Osteoblast (primary cell): ENCODE results near the gene RNF151. TPM values are rescaled to one million over a fixed set of nuclear protein-coding genes. Genes with fewer than 3 reads are reported as not detected.
A peak's percentile ranks its signal among the peaks of the same experiment; 100 is the strongest.

ENCODE experiments used
- DNase-seq: peaks from one replicate; pipeline ENCODE4 v3.0.0; 2011; ENCODE audit warnings: low spot score, mixed read lengths; ENCODE audit not compliant: insufficient read length; ENCODE audit errors: missing footprints
- H2AFZ ChIP-seq: 2 replicates; pipeline ENCODE4 v1.6.0; 2011; ENCODE audit warnings: mild to moderate bottlenecking, low read length
- H3K27ac ChIP-seq: 2 replicates; pipeline ENCODE4 v1.5.1; 2011; ENCODE audit warnings: mild to moderate bottlenecking, low read depth, low read length, moderate library complexity
- H3K27me3 ChIP-seq: 2 replicates; pipeline ENCODE4 v1.6.0; 2012; ENCODE audit warnings: mild to moderate bottlenecking, control low read depth, inconsistent platforms, low read length, moderate library complexity; ENCODE audit not compliant: insufficient read depth
- H3K36me3 ChIP-seq: 2 replicates; pipeline ENCODE4 v1.5.1; 2011; ENCODE audit warnings: mild to moderate bottlenecking, low read length, control low read depth, moderate library complexity; ENCODE audit not compliant: insufficient read depth
- H3K4me1 ChIP-seq: 2 replicates; pipeline ENCODE4 v1.5.1; 2011; ENCODE audit warnings: mild to moderate bottlenecking, low read length, control low read depth, moderate library complexity; ENCODE audit not compliant: insufficient read depth
- H3K4me2 ChIP-seq: 2 replicates; pipeline ENCODE4 v1.6.0; 2011; ENCODE audit warnings: mild to moderate bottlenecking, low read length; ENCODE audit not compliant: insufficient read depth
- H3K4me3 ChIP-seq: fragments of 200-600 bp; sonication (generic); 3 replicates; pipeline ENCODE4 v1.5.1; 2012; ENCODE audit warnings: mild to moderate bottlenecking, low read length, inconsistent platforms; ENCODE audit not compliant: insufficient read depth
- H3K79me2 ChIP-seq: 2 replicates; pipeline ENCODE4 v1.6.0; 2012; ENCODE audit warnings: mild to moderate bottlenecking, low read length, control low read depth, inconsistent platforms; ENCODE audit not compliant: insufficient read depth
- H3K9me3 ChIP-seq: 2 replicates; pipeline ENCODE4 v1.5.1; 2011; ENCODE audit warnings: low read depth, low read length, control low read depth
- H4K20me1 ChIP-seq: 2 replicates; pipeline ENCODE4 v1.6.0; 2012; ENCODE audit warnings: mild to moderate bottlenecking, low read length, control low read depth; ENCODE audit not compliant: insufficient read depth
- total RNA-seq: library from RNA; depleted of rRNA; stranded (reverse); fragments of >200 nt; gene quantifications from 2 replicates; pipeline ENCODE4 v1.2.3, GENCODE V29; 2012
- TF ChIP-seq, protein P1 (sequence below): IDR thresholded peaks from 2 replicates; pipeline ENCODE4 v1.5.1; 2011; ENCODE audit warnings: mild to moderate bottlenecking, low read depth, low read length, moderate library complexity; ENCODE audit errors: extremely low read depth

The RNF151 gene
- total RNA-seq, 1 donor: 0.36 TPM

- no peak overlapping the region for H3K4me2 ChIP-seq
- no peak for DNase-seq
- no peaks in the 10 kb centered on the region for H3K9me3 ChIP-seq
- no peak overlapping the region for H3K27ac ChIP-seq
- no peak overlapping the region for H3K4me3 ChIP-seq
- H3K27me3 ChIP-seq: peaks cover 68% of the 10 kb centered on the region
- H4K20me1 ChIP-seq: peaks cover 3% of the 10 kb centered on the region
- H3K4me1 ChIP-seq: no peaks in the 10 kb centered on the region
- H2AFZ ChIP-seq: no peak overlapping the region
- TF ChIP-seq, protein P1, sequence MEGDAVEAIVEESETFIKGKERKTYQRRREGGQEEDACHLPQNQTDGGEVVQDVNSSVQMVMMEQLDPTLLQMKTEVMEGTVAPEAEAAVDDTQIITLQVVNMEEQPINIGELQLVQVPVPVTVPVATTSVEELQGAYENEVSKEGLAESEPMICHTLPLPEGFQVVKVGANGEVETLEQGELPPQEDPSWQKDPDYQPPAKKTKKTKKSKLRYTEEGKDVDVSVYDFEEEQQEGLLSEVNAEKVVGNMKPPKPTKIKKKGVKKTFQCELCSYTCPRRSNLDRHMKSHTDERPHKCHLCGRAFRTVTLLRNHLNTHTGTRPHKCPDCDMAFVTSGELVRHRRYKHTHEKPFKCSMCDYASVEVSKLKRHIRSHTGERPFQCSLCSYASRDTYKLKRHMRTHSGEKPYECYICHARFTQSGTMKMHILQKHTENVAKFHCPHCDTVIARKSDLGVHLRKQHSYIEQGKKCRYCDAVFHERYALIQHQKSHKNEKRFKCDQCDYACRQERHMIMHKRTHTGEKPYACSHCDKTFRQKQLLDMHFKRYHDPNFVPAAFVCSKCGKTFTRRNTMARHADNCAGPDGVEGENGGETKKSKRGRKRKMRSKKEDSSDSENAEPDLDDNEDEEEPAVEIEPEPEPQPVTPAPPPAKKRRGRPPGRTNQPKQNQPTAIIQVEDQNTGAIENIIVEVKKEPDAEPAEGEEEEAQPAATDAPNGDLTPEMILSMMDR: no peak
- no peaks in the 10 kb centered on the region for H3K79me2 ChIP-seq
- H3K36me3 ChIP-seq: no peaks in the 10 kb centered on the region
These were observed 44.3 kb upstream of the RNF151 start for GRCh38 chr16:1922357-1922756.

- Histone ChIP-seq H3K4me3 (no peak overlapping the region), H3K36me3 (no peaks in the 10 kb centered on the region), H3K9me3 (no peaks in the 10 kb centered on the region), H3K79me2 (no peaks in the 10 kb centered on the region), H3K4me1 (no peaks in the 10 kb centered on the region), H3K27me3 (peaks cover 62% of the 10 kb centered on the region), H2AFZ (no peak overlapping the region), H3K4me2 (no peak overlapping the region), H4K20me1 (peaks cover 3% of the 10 kb centered on the region), H3K27ac (no peak overlapping the region)
- DNase-seq: peak; percentile 62
- TF ChIP-seq, protein P1: no peak
These were observed 43.2 kb upstream of the RNF151 start for GRCh38 chr16:1923299-1924034.

DNA sequence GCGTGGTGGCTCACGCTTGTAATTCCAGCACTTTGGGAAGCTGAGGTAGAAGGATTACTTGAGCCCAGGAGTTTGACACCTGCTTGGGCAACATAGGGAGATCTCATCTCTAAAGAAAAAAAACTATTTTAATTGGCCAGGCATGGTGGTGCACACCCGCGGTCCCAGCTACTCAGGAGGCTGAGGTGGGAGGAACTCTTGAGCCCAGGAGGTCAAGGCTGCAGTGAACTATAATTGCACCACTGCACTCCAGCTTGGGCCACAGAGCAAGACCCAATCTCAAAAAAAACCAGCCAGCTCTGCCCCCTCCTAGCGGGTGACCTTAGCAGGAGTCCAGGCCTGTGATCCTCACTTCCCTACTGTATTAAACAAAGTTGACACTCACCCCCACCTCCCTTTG is 42.6 kb upstream of the RNF151 start:
- DNase-seq: no peak
- no peaks in the 10 kb centered on the region for H3K9me3 ChIP-seq
- no peak overlapping the region for H3K27ac ChIP-seq
- TF ChIP-seq, protein P1: no peak
- no peaks in the 10 kb centered on the region for H3K36me3 ChIP-seq
- H3K4me1 ChIP-seq: no peaks in the 10 kb centered on the region
- peaks cover 56% of the 10 kb centered on the region for H3K27me3 ChIP-seq
- H3K4me2 ChIP-seq: no peak overlapping the region
- no peaks in the 10 kb centered on the region for H3K79me2 ChIP-seq
- H3K4me3 ChIP-seq: no peak overlapping the region
- peaks cover 3% of the 10 kb centered on the region for H4K20me1 ChIP-seq
- no peak overlapping the region for H2AFZ ChIP-seq

DNA sequence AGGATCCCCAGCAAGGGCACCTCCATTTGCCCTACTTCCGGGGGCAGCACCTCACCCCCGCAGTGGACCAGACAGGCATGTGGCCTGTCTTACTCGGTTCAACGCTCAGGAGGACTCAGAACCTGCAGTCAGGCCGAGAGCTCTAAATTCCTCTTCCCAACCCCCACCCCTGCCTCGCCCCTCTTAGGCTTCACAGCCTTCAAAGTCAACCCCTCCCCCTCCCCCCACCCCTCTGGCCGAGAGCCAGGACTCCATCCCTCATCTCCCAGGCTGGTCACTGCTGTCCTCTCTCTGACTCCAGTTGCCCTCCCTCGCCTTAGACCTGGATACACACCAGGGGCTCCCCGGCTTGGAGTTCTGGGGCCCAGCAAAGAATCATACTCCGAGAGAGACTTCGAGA is 40.4 kb upstream of the RNF151 start:
- no peak overlapping the region for H3K4me2 ChIP-seq
- no peaks in the 10 kb centered on the region for H3K4me1 ChIP-seq
- H3K36me3 ChIP-seq: no peaks in the 10 kb centered on the region
- peaks cover 37% of the 10 kb centered on the region for H3K27me3 ChIP-seq
- H2AFZ ChIP-seq: no peak overlapping the region
- no peaks in the 10 kb centered on the region for H4K20me1 ChIP-seq
- no peak overlapping the region for H3K4me3 ChIP-seq
- no peak overlapping the region for H3K27ac ChIP-seq
- TF ChIP-seq, protein P1: no peak
- no peaks in the 10 kb centered on the region for H3K9me3 ChIP-seq
- no peak for DNase-seq
- no peaks in the 10 kb centered on the region for H3K79me2 ChIP-seq
